Hepatocyte (in vitro differentiated cells): ENCODE results near the gene GTPBP3. TPM values are rescaled to one million over a fixed set of nuclear protein-coding genes. Genes with fewer than 3 reads are reported as not detected.

Experiments
- DNase-seq: peaks from one replicate; pipeline ENCODE4 v3.0.0-alpha.2; 2016; ENCODE audit warnings: low spot score
- H2AFZ ChIP-seq: fragments of 200-600 bp; sonication (generic); 2 replicates; pipeline ENCODE4 v1.6.0; 2016; ENCODE audit warnings: antibody characterized with exemption, mild to moderate bottlenecking
- H3K27ac ChIP-seq: fragments of 200-600 bp; sonication (generic); 2 replicates; pipeline ENCODE4 v1.5.1; 2016; ENCODE audit warnings: mild to moderate bottlenecking
- H3K27me3 ChIP-seq: fragments of 200-600 bp; sonication (generic); 2 replicates; pipeline ENCODE4 v1.6.1; 2016
- H3K36me3 ChIP-seq: fragments of 200-600 bp; sonication (generic); replicated peaks from 2 replicates; pipeline ENCODE4 v1.5.1; 2016; ENCODE audit warnings: low read depth; ENCODE audit not compliant: insufficient read depth
- H3K4me1 ChIP-seq: fragments of 200-600 bp; sonication (generic); 2 replicates; pipeline ENCODE4 v1.5.1; 2016; ENCODE audit warnings: mild to moderate bottlenecking, moderate library complexity; ENCODE audit not compliant: insufficient read depth
- H3K4me2 ChIP-seq: fragments of 200-600 bp; sonication (generic); 2 replicates; pipeline ENCODE4 v1.6.0; 2016
- H3K4me3 ChIP-seq: fragments of 200-600 bp; sonication (generic); 2 replicates; pipeline ENCODE4 v1.5.1; 2016; ENCODE audit warnings: mild to moderate bottlenecking
- H3K79me2 ChIP-seq: fragments of 200-600 bp; sonication (generic); 2 replicates; pipeline ENCODE4 v1.6.0; 2017; ENCODE audit warnings: mild to moderate bottlenecking
- H3K9me2 ChIP-seq: fragments of 200-600 bp; sonication (generic); replicated peaks from 2 replicates; pipeline ENCODE4 v1.6.0; 2017; ENCODE audit warnings: mild to moderate bottlenecking; ENCODE audit not compliant: insufficient read depth
- H3K9me3 ChIP-seq: fragments of 200-600 bp; sonication (generic); 2 replicates; pipeline ENCODE4 v1.5.1; 2016; ENCODE audit warnings: low read depth, mild to moderate bottlenecking
- H4K20me1 ChIP-seq: fragments of 200-600 bp; sonication (generic); 2 replicates; pipeline ENCODE4 v1.6.0; 2016; ENCODE audit warnings: mild to moderate bottlenecking; ENCODE audit not compliant: insufficient read depth, poor library complexity, severe bottlenecking
- EZH2 ChIP-seq: fragments of 200-600 bp; sonication (generic); IDR thresholded peaks from 2 replicates; pipeline ENCODE4 v1.6.1; 2016; ENCODE audit warnings: antibody characterized with exemption, mild to moderate bottlenecking, borderline replicate concordance
- EZH2phosphoT487 ChIP-seq: fragments of 200-600 bp; sonication (generic); IDR thresholded peaks from one replicate; pipeline ENCODE4 v1.6.1; 2018; ENCODE audit warnings: antibody characterized with exemption, mild to moderate bottlenecking, low read depth, moderate library complexity; ENCODE audit not compliant: unreplicated experiment, severe bottlenecking
- WGBS: methylation state at CpG from one replicate; pipeline ENCODE4 v1.1.6; 2016; ENCODE audit warnings: low lambda C conversion rate; ENCODE audit errors: missing lambda C conversion rate; 5-methylcytosine and 5-hydroxymethylcytosine counted together
- polyA plus RNA-seq: library from polyadenylated mRNA; unstranded; fragments of >200 nt; fragmentation: Nextera tagmentation; extraction: Ambion mirVana; gene quantifications from 2 replicates; pipeline ENCODE4 v1.2.1, GENCODE V29; 2016
- total RNA-seq: library from RNA; depleted of rRNA; stranded (reverse); fragments of >200 nt; gene quantifications from 2 replicates; pipeline ENCODE4 v1.2.3, GENCODE V29; 2014
- TF ChIP-seq, protein P1 (sequence below): fragments of 200-600 bp; sonication (generic); IDR thresholded peaks from 2 replicates; pipeline ENCODE4 v1.5.1; 2016; ENCODE audit warnings: antibody characterized with exemption, mild to moderate bottlenecking; ENCODE audit not compliant: poor library complexity

GTPBP3 gene
- total and polyA plus RNA-seq, 2 experiments from 2014 or later, result 13.2 to 20.9 TPM

DNA sequence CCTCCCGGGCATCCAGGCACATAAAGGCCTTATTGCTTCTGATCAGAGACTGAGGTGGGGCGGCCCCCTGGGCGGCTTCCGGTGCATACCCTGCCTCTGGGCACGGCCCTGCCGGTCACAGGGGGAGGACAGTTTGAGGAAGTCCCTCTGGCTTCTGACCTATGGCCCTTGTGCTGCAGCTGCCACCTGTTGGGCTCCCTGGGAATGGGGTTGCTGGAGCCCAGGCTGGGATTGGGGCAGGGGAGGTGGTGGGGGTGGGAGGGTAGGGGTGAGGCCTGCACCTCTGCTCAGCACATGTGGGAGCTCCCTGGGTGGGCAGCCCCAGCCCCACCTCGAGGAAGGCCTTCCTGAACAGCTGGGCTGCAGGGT, 13.4 kb upstream of the GTPBP3 start:
- no peaks in the 10 kb centered on the region for H3K36me3 ChIP-seq
- WGBS, result 91% methylated on average over 6 of the region's 7 CpGs
- H3K9me2 ChIP-seq, result no peaks in the 10 kb centered on the region
- no peak for DNase-seq
- H3K4me1 ChIP-seq, result peaks cover 7% of the 10 kb centered on the region
- TF ChIP-seq, protein P1, sequence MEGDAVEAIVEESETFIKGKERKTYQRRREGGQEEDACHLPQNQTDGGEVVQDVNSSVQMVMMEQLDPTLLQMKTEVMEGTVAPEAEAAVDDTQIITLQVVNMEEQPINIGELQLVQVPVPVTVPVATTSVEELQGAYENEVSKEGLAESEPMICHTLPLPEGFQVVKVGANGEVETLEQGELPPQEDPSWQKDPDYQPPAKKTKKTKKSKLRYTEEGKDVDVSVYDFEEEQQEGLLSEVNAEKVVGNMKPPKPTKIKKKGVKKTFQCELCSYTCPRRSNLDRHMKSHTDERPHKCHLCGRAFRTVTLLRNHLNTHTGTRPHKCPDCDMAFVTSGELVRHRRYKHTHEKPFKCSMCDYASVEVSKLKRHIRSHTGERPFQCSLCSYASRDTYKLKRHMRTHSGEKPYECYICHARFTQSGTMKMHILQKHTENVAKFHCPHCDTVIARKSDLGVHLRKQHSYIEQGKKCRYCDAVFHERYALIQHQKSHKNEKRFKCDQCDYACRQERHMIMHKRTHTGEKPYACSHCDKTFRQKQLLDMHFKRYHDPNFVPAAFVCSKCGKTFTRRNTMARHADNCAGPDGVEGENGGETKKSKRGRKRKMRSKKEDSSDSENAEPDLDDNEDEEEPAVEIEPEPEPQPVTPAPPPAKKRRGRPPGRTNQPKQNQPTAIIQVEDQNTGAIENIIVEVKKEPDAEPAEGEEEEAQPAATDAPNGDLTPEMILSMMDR, result no peak
- H3K79me2 ChIP-seq, result no peaks in the 10 kb centered on the region
- no peaks in the 10 kb centered on the region for H4K20me1 ChIP-seq
- H3K9me3 ChIP-seq, result no peaks in the 10 kb centered on the region
- no peak overlapping the region for H3K27ac ChIP-seq
- H2AFZ ChIP-seq, result no peak overlapping the region
- H3K4me3 ChIP-seq, result no peak overlapping the region
- H3K4me2 ChIP-seq, result no peak overlapping the region
- H3K27me3 ChIP-seq, result no peaks in the 10 kb centered on the region

DNA sequence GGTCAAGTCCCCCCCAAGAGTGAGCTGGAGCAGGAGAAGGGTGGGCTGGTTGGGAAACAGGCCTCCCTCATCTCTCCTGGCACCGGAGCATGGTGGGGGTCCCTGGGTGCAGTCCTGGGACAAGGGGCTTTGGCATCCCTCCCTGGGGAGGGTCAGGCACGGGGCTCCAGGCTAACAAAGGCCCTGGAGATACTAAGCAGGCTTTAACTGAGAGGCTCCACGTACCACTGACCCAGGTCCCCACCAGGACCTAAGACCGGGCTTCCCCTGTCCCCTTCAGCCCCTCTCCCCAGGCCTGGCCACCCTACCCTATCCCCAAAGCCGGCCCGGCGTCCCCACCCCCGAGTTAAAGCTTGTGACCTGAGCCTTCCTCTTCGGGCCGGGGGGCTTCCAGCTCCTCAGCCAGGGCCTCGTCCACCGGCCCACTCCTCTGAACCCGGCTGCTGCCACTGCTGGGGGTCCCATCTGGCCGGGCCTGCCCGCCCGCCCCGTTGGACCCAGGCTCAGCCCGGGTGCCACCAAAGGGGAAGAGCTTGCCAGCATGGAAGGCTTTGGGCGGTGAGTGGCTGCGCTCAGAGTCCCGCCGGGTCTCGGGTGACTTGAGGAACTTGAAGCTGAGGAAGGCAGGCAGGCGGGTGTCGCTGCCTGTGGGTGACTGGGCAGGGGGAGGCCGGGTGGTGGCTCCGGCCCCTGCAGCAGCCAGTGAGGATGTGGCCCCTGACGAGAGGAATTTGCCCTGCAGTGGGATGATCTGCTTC, 12.8 kb upstream of the GTPBP3 start:
- Histone ChIP-seq H2AFZ (no peak overlapping the region), H3K9me2 (no peaks in the 10 kb centered on the region), H3K27ac (no peak overlapping the region), H3K4me2 (no peak overlapping the region), H3K4me1 (peaks cover 12% of the 10 kb centered on the region), H4K20me1 (no peaks in the 10 kb centered on the region), H3K79me2 (no peaks in the 10 kb centered on the region), H3K4me3 (no peak overlapping the region), H3K9me3 (no peaks in the 10 kb centered on the region), H3K36me3 (no peaks in the 10 kb centered on the region), H3K27me3 (no peaks in the 10 kb centered on the region)
- peak; percentile 5 for DNase-seq
- 95% methylated on average over 18 of the region's 28 CpGs for WGBS
- TF ChIP-seq EZH2phosphoT487 (no peak), EZH2 (no peak)
- TF ChIP-seq, protein P1, result no peak

DNA sequence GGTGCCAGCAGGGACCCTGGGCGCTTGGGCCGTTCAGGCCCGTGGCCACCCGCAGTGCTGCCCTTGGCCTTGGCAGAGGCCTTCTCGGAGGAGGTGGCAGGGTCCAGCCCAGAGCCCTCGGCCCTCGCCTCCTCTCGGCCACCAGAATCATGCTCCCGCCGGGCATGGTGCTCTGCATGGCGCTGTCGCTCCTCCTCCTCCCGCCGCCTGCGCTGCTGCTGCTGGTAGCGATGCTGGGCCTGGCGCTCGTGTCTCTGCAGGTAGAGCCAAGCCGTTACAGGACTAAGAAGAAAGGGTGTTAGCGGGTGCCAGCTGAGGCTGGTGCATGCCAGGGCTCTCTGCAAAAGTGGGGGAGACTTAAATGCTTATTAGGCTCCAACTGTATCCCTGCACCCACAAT, 12.2 kb upstream of the GTPBP3 start:
- no peak for DNase-seq
- H3K36me3 ChIP-seq, result no peaks in the 10 kb centered on the region
- no peaks in the 10 kb centered on the region for H3K27me3 ChIP-seq
- peaks cover 12% of the 10 kb centered on the region for H3K4me1 ChIP-seq
- no peak overlapping the region for H3K27ac ChIP-seq
- H3K4me3 ChIP-seq, result no peak overlapping the region
- H3K9me2 ChIP-seq, result no peaks in the 10 kb centered on the region
- H3K4me2 ChIP-seq, result no peak overlapping the region
- H2AFZ ChIP-seq, result no peak overlapping the region
- H4K20me1 ChIP-seq, result no peaks in the 10 kb centered on the region
- TF ChIP-seq EZH2 (no peak), EZH2phosphoT487 (no peak)
- TF ChIP-seq, protein P1, result no peak
- H3K9me3 ChIP-seq, result no peaks in the 10 kb centered on the region
- H3K79me2 ChIP-seq, result no peaks in the 10 kb centered on the region
- WGBS, result 96% methylated on average over 20 of the region's 20 CpGs
